CD4-positive, alpha-beta T cell treated with Interleukin-21 for 1 hour (primary cell): ENCODE data around the gene PRDM16.

Experiments
- DNase-seq: peaks from one replicate; pipeline ENCODE4 v3.0.0-alpha.2; 2020

The PRDM16 gene

DNA sequence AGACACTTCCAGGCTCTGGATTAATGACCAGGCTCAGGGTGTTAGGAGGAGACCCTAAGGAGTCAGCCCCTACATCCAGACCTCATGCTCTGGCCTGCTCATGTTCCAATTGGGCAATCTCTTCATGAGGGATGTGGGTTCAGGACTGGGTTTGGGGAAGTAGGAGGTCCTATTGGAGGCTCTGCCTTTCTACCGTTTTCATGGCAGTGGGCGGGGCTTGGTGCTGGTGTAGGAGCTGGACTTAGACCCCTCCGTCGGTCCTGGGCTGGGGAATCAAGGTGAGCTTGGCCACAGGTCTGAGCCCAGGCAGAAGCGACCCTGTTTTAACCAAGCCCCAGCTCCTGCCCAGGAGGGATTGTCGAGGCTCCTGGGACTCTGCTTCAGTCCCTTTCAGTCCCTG lies 123.4 kb downstream of the PRDM16 start:
- no peak for DNase-seq

DNA sequence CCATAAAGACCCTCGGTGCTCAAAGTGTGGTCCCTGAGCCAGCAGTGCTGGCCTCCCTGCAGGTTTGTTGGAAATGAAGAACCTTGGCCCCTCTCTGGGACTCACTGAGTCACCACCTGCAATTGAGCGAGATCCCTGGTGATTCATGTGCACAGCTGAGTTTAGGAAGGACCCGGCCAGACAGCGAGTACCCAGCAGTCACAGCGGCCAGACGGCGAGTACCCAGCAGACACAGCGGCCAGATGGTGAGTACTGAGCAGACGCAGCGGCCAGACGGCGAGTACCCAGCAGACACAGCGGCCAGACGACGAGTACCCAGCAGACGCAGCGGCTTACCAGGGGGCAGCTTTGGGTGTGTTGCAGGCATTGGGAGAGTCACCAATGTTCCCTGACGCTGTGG lies 123.8 kb downstream of the PRDM16 start:
- no peak for DNase-seq

DNA sequence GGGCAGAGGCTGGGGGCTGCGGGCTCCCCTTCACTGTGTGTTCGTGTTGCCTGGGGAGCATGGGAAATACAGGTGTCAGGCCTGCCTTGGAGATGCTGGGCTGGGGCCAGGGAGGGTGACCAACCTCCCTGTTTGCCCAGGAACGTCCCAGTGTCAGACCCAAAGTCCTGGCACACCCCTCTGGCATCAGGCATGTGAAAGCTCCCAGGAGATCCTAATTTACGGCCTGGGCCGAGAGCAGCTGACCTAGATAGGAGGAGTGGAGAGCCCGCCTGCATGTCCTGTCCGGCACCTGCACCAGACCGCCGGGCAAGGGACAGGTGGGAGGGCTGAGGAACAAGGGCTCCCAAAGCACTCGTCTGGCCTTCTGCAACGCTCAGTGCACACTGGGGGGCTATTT lies 124.8 kb downstream of the PRDM16 start:
- DNase-seq, result no peak

DNA sequence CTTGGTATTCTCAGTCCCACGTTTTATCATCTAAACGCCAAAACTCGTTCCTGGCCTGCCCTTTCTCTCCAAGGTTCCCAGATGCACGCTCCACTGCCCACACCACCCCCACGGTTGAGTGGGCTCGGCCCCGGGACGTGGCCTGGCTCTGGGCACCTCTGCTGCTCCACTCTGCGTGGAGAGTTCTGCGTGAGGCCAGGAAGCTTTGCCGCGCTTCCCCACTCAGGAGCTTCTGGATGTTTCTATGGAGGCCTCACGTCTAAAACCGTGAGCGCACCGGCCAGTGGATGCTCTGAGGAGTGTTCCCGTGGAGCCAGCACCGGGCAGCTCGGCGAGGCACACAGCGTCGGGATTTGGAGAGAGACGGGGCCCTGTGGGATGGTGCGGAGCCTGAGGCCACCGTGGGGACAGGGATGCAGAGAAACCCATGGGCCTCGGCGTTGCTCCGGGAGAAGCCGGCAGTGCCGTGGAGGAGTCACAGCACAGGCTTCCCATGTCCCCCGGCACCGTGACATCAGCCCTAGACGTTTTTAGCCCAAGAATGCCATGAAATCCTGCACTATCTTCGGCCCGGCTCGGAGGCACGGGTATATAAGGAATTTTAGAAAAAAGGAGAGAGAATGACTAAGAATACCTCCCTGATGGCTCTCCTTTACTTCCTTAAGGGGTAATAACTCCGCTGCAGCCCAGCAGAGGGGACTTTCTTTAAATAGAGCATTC lies 125.9 kb downstream of the PRDM16 start:
- no peak for DNase-seq

DNA sequence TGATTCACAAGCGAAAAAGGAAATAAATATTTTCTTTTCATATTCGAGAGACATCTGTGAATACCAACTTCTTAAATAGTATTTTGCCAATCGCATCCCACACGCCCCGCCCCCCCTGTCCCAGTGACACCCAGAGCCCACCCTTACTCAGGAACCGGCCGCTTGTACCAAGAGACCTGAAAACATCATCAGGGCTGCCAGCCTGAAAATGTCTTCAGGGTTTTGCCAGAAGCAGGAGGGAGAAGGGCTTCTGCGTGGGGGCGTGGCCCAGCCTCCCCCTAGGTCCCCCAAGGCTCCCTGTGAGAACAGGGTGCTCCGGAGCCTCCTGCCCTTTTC lies 126.4 kb downstream of the PRDM16 start:
- no peak for DNase-seq

DNA sequence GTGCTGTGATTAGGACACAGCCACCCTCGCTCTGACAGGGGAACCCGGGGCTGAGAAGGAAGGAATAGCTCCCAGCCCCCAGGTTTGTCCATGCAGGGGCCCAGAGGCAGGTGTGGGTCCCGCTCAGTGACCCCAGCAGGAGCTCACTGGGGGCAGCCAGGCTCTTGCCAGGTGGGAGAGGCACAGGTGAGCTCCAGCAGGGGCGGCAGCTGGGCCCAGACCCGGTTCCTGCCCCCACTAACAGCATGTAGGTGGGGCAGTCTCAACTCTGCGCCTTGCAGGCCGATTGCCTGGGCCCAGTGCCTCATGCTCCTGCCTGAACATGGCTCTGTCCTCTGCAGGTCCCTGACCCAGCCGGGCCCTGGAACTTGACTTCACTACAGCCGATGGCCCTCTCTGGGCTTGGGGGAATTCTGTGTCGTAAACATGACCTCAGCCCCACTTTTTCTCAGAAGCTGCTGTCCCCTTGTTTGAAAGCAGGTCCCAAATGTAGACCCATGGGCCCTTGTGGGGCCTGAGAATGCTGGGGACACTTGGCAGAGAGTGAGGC lies 127.0 kb downstream of the PRDM16 start:
- DNase-seq, result no peak

DNA sequence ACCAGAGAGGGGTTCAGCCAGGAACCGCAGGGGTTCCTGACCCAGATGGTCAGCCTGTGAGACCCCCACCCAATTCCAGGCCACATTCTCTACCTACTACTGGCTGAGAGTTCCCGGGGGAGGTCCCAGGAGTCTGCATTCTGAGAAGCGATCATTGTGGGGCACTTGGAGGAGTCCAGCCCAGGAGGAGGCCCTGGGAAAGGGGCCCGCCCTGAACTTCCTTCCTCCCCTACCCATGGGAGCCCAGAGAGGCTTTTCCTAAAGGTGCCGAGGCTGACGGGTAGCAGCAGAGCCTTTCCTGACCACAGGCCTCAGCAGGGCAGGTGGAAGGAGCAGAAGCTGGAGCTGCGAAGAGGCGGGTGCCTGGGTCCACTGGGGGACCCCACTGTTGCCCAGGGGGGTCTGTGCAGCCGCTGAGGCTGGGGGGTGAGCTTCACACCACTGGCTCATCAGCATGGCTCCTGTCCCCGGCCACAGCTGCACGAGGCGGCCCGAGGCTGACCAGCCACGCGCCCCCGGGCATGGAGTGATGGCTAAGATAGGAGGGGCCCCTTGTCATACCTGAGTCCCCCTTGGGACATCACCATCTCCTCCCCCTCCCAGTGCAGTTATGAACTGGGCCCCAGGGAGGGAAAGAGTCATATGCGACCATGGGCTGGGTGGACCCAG lies 127.7 kb downstream of the PRDM16 start:
- no peak for DNase-seq

DNA sequence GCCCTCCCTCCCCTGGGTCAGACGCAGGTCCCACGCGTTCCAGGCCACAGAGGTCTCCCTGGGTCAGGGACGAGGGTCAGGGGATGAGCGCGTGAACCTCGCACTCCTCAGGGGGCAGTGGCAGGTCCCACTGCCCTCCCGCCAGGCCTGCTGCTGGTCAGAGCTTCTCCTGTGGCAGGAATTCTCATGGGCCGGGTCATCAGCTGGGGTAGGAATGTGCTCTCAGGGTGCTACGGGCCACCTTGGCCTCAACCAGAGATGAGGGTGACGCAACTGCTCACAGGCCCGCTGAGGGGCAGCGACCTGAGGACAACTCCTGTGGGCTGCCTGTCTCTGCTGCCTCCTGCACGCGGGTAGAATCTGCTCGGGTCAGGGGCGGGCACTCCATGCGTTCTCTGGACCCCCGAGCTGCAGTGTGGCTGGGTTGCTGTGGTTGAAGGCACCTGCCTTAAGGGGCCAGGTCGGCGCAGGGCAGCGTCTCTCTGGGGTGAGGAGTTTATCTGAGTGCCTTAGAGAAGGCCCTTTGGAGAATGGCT lies 128.8 kb downstream of the PRDM16 start:
- no peak for DNase-seq

DNA sequence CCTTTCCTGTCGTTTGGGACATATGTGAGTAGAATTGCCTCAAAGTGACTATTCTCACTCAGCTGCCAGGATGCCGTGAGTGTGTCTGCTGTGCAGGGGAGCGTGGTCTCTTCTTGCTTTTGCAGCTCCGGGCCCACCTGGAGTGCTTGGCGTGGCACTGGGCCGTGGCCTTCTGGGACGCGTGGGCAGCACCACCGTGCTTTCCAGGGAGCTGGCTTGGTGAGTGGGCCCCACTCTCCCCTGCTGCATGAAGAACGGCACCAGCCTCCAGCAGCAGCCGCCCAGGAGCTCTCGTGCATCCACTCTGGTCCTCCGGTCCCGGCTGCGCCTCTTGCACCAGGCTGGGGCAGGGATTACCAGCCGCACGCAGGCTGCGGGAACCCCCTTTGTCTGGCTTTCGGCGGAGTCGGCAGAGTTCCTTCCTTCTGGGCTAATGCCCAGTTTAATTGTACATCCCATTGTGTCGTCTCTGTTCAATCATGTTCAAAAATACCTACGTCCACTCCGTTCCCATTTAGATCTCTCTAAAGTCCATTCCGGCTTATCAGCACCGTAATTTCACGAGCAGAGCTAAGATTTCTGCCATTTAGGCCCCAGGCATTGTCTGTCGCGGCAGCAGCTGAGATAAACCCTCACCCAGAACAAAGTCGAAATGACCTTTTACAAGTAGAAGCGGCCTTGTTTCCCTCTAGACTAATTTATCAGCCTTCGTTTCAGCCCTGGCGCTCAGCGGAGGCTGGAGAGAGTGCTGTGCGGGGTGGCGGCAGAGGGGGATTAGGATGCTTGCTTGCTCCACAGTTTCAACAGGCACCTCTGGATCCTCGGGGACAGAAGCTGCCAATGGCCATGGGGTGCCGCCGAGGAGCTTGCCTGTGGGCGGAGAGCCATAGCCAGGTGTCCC lies 129.6 kb downstream of the PRDM16 start:
- no peak for DNase-seq

DNA sequence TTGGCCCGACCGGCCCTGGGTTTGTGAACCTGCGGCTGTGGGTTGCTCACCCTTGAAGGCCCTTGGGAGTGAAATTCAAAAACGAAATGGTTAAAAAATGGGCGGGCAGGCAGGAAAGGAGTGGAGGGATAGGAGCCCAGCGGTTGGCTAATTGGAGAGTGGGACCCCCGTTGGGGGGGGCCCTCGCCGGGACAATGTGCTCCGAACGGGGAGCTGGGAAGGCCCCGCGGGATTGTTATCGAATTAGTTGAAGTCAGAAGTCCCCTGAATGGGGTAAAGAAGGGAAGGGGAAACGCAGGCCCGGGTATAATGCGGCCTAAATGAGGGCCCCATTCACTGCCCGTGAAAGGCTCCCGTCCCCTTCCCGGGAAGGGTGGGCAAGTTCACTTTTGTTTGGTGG lies 135.7 kb downstream of the PRDM16 start:
- no peak for DNase-seq

DNA sequence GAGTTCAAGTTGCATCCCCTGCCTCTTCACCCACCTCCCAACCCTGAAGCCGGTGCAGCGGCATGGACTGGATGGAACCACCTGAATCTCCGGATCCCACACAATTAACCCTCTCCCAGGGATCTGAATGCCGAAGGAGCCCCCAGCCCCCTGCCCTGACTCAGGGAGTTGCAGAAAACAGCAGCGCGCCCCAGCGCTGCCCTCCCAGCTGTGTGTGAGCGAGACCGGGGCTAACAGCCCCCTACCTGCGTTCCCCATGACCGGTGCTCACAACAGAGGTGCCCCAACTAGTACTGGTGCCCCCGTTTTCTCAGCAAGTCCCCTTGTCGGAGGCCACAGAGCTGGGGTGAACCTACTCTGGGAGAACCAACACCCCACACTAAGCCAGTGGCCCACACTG lies 136.8 kb downstream of the PRDM16 start:
- DNase-seq, result no peak

DNA sequence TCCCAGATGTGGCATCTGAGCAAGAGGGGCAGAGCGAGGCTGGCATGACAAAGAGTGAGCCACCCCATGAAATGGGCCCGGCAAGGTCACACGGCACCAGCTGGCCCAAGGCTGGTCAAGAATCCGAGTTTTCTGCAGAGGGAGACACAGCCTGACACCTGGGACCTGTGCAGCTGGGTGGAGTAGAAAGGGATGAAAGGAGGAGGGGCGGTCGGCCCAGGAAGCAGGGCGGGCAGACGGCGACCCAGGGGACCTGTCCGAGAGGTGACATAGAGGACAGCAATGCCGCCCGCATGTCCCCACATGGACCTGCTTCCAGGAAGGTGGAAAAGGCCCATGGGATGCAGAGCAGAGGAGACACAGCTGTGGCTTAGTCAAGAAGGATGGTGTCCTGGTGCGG lies 137.7 kb downstream of the PRDM16 start:
- no peak for DNase-seq

DNA sequence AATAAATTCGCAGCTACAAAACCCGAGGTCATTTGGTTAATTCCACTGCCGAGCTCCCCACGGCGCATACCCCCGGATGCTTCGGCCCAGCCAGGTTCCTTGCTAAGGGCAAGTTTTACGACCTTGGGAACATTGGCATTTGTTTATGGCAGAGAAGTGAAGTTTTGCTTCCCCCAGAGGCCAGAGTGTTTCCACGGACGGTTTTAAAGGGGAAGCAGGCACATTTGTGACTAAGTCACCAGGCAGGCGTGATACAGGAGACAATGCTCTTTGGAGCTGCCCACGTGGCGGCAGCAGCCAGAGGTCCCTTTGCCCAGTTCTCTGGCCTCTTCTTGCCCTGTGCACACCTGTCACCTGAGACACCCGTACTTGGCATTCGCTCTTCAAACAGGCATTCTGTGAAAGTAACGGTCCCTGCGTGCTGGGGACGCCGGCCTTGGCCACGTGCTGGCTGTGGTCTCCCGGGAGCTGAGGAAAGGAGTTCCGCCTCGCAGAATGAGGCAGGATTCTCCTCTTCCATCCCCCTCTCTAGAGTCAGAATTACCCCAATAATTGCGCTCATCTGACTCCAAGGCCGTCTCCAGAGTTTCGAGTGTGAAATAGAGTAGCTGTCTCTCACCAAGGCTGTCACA lies 138.3 kb downstream of the PRDM16 start:
- DNase-seq, result no peak

DNA sequence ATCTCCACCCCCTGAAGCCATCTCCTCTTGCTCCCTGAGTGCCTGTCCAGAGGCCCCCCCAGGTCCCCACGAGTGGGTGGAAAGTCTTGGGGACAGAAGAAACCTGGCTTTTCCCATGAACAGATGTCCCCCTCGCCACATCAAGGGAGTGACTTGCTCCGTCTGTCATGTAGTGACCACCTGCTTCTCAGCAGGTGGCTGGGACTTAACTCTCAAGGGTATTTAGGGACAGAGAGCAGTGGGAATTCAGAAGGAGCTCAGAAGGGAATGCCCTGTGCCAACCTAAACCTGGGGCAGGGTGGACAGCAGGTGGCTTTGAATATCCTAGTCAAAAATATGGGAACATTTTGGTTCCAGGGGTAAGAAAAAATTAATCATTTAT lies 139.8 kb downstream of the PRDM16 start:
- DNase-seq, result no peak

DNA sequence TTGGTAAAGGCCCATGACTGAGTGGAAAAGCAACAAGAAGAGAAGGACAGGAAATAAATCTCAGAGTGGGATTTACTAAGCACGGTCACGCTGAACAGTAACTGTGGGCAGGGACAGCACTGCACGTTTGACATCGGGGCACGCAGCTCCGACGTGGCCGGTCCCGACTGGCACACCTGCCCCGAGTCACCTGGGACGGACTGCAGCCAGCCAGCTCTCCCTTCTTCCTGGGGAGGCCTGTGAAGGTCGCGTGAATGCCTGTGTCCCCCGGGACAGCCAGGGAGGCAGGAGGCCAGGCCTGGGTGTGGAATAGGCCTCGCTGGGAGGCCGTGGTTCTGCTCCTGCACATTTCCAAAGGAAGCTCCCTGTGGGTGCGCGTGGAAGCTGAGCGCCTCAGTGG lies 140.2 kb downstream of the PRDM16 start:
- DNase-seq, result no peak

DNA sequence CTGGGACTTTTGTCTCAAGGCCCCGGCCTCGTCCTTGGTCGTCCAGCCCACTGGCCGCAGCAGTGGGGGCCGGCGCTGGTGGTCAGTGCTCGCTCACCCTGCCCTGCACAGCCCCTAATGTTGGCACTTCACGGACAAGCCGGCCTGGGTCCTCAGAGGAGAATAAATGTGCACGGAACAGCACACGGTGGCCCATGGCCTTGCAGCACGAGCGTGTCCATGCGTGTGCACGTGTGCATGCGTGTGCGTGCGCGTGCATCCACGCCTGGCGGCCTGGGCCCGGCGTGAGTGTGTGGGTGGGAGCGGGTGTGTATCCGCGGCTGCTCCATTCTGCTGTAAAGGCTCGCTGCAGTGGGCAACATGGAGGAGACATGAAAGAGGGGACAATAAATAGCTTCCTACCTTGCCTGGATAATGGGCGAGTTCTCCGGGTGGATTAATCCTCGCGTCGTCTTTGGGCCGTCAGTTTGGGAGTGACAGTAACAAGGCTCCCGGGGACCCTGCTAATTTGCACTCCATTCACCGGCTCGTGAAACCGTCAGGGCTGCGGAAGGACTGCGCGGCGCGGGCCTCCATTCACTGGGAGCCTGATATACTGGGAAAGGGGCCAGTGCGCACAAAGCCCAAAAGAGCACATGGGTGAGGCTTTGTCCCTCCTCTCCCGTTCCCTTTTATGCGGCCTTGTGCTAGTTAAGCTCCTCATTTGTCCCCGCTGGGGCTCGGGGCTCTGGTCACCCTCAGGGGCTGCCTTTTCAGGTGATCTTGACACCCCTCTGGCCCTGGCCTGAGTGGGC lies 142.8 kb downstream of the PRDM16 start:
- DNase-seq, result no peak

DNA sequence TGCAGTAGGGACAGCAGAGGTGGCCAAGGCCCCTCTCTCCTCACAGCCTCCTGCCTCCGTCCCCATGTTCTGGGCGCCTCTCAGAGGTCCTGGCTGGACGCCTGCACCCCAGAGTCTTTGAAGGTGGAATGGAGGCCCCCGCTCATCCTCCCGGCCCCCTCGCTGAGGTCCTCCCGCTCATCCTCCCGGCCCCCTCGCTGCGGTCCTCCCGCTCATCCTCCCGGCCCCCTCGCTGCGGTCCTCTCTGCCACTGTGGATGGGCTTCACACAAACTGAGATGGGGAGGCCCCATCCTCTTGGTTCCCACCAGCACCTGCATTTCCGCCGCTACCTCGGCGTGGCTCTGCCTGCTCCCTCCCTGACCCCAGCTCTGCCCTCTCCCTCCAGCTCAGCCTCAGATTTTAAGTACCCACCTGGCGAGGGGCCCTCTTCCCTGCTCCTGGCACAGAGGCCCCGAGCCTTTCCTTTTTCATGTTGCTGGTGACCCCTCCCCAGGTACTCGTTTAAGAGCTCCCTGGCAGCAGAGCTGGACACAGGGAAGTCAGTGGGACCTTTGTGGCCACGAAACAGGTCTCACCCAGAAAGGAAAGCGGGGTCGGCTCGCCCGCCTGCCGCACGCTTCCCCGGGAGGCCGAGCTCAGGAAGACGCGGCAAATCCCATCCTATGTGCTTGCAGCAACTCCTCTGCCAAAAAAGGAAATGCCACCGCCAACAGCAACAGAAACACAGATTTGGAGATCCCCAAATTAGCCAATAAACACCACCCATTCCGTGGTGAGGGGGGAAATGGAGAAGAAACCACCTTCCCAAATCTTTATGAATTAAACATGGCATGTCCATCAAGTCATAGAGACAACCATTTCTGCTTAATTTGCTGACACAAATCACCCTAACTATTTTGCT lies 143.7 kb downstream of the PRDM16 start:
- no peak for DNase-seq

DNA sequence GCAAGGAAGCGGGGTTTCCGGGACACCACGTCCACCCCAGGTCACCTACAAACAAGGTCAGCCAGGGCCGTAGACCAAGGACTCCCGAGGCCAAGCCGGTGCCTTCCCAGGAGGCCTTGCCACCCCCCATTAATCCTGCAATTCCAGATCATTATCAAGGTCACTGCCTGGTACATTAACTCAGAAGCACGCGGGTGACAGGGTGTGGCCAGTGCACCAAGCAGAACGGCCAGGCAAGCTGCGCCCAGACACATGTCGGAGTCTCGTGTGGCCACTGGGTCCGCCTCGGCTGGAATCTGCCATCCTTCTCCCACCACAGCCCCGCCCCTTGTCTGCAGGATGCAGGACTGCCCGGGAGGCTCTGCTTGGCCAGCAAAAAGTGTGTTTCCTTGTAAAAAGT lies 144.7 kb downstream of the PRDM16 start:
- no peak for DNase-seq

DNA sequence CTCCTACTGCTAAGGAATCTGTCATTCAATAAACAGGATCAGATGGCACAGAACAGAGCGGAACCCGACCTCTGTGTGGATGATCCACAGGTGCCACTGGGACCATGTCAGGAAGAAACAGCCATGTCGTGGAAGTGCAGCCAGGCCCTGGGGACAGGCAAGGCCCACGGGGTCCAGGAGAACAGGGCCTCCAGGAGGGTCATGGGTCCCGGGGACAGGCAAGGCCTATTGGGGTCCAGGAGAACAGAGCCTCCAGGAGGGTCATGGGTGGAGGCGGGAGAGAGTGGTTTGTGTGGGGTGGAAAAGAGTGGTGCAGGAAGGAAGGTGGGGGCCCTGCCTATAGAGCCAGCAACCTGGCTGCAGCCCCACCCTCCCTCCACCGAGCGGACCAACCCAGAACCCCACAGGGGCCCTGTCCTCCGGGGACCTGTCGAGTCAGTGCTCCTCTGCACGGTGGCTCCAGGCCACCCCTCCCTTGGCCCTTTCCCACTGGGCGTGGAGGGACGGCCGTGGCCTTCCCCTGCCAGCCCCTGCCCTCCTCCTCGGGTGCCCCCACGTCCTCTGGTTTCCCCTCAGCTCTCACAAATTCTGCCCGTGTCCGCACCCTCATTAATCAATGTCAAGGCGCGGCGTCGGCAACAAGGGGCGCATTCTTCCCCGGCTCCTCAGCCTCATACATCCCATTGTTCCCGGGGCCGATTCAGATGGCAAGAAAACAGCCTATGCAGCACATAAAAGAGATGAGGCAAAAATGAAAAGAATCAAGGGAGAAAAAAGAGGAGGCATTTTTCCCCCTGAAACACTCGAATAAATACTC lies 146.4 kb downstream of the PRDM16 start:
- DNase-seq, result no peak

DNA sequence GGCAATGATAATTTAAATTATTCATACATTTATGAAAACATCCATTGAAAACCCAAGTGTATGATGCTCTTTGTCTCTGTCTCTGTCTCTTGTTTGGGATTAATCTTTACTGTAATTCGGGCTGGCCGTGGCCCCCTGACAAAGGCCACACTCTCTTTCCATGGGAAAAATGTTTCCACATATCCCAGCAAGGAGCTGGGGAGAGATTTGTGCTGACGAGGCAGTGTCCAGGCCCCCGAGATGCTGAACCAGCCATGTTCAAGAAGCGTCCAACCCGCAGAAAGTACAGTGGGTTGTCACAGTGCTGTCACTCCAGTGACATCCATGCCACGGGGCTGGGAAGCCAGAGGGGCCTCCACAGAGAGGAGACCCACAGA lies 147.0 kb downstream of the PRDM16 start:
- DNase-seq, result no peak
